CD14-positive monocyte (primary cell): ENCODE measurements around the gene KCNN4. TPM values are rescaled to one million over a fixed set of nuclear protein-coding genes. Genes with fewer than 3 reads are reported as not detected.
"Not testable (repeated sequence)": the region's sequence is repeated elsewhere in the genome, so short reads cannot be mapped to it uniquely, and the experiment has no call there.

Experiments
- DNase-seq, 3 donors: peaks; one replicate each; pipeline ENCODE4 v3.0.0-alpha.2; 2011 to 2022
- H2AFZ ChIP-seq: 2 replicates; pipeline ENCODE4 v1.6.0; 2012; ENCODE audit warnings: mild to moderate bottlenecking, low read depth, low read length, inconsistent platforms; ENCODE audit not compliant: insufficient read depth, poor library complexity, severe bottlenecking
- H3K27ac ChIP-seq, 2 donors: 1 replicate in 1 of 2; 2 replicates in 1 of 2; pipeline ENCODE4 v1.5.1; 2012 to 2013; ENCODE audit warnings: low read length in 2 of 2, control low read depth in 1 of 2, inconsistent platforms in 1 of 2, low read depth in 1 of 2, mild to moderate bottlenecking in 1 of 2
- H3K27me3 ChIP-seq, 2 donors: one replicate each; pipeline versions ENCODE4 v1.6.0 to v1.6.1; 2011 to 2013; ENCODE audit warnings: low read length in 2 of 2; ENCODE audit not compliant: control insufficient read depth in 2 of 2, insufficient read depth in 2 of 2
- H3K36me3 ChIP-seq, 2 donors: replicated peaks in 1 of 2; 1 replicate in 1 of 2; 2 replicates in 1 of 2; pipeline versions ENCODE4 v1.5.1 to v1.6.1; 2012 to 2013; ENCODE audit warnings: low read length in 2 of 2, control low read depth in 1 of 2, inconsistent platforms in 1 of 2, mild to moderate bottlenecking in 1 of 2; ENCODE audit not compliant: insufficient read depth in 2 of 2, control insufficient read depth in 1 of 2
- H3K4me1 ChIP-seq, 2 donors: 1 replicate in 1 of 2; 2 replicates in 1 of 2; pipeline versions ENCODE4 v1.5.1 to v1.6.1; 2012 to 2013; ENCODE audit warnings: low read length in 2 of 2, control low read depth in 1 of 2, inconsistent platforms in 1 of 2, mild to moderate bottlenecking in 1 of 2, moderate library complexity in 1 of 2; ENCODE audit not compliant: insufficient read depth in 2 of 2, control insufficient read depth in 1 of 2
- H3K4me2 ChIP-seq: replicated peaks from 2 replicates; pipeline ENCODE3; 2012; ENCODE audit warnings: low read length, moderate library complexity, mild to moderate bottlenecking; ENCODE audit not compliant: poor library complexity, severe bottlenecking; ENCODE audit errors: extremely low read depth
- H3K4me3 ChIP-seq, 3 experiments: fragments of 200-600 bp in 1 of 3; sonication (generic) in 1 of 3; replicated peaks in 1 of 3; 1 replicate in 2 of 3; 2 replicates in 1 of 3; pipeline ENCODE4 v1.5.1; 2011 to 2013; ENCODE audit warnings: low read length in 3 of 3, mild to moderate bottlenecking in 3 of 3, control low read depth in 2 of 3, low read depth in 2 of 3, inconsistent platforms in 1 of 3, moderate library complexity in 1 of 3
- H3K79me2 ChIP-seq: 2 replicates; pipeline ENCODE4 v1.6.0; 2012; ENCODE audit warnings: mild to moderate bottlenecking, control low read depth, inconsistent platforms, low read length, moderate library complexity; ENCODE audit not compliant: insufficient read depth
- H3K9ac ChIP-seq: 2 replicates; pipeline ENCODE4 v1.6.0; 2017; ENCODE audit warnings: low read length, mild to moderate bottlenecking; ENCODE audit not compliant: insufficient read depth, poor library complexity, severe bottlenecking
- H3K9me3 ChIP-seq, 2 donors: replicated peaks in 1 of 2; 1 replicate in 1 of 2; 2 replicates in 1 of 2; pipeline versions ENCODE4 v1.5.1 to v1.6.1; 2012 to 2013; ENCODE audit warnings: low read length in 2 of 2, control low read depth in 1 of 2; ENCODE audit not compliant: control insufficient read depth in 1 of 2, insufficient read depth in 1 of 2
- H4K20me1 ChIP-seq: 2 replicates; pipeline ENCODE4 v1.6.0; 2012; ENCODE audit warnings: mild to moderate bottlenecking, low read length, control low read depth, moderate library complexity; ENCODE audit not compliant: insufficient read depth
- H3K27ac Mint-ChIP-seq, 7 donors: one replicate each; pipeline ENCODE4 v1.8.0; 2020; ENCODE audit warnings: mild to moderate bottlenecking in 7 of 7, mixed read lengths in 7 of 7, moderate library complexity in 6 of 7, inconsistent platforms in 2 of 7
- H3K27me3 Mint-ChIP-seq, 3 donors: one replicate each; pipeline ENCODE4 v1.8.0; 2021 to 2022; ENCODE audit warnings: low read depth in 3 of 3, mild to moderate bottlenecking in 3 of 3, mixed read lengths in 3 of 3, moderate library complexity in 3 of 3, inconsistent platforms in 1 of 3
- H3K36me3 Mint-ChIP-seq, 2 donors: one replicate each; pipeline ENCODE4 v1.8.0; 2020; ENCODE audit warnings: mixed read lengths in 2 of 2, inconsistent platforms in 1 of 2, mild to moderate bottlenecking in 1 of 2
- H3K4me1 Mint-ChIP-seq: one replicate; pipeline ENCODE4 v1.8.0; 2020; ENCODE audit warnings: mild to moderate bottlenecking, mixed read lengths
- H3K4me3 Mint-ChIP-seq, 2 donors: one replicate each; pipeline ENCODE4 v1.8.0; 2020; ENCODE audit warnings: mild to moderate bottlenecking in 2 of 2, mixed read lengths in 2 of 2, moderate library complexity in 1 of 2
- H3K9me3 Mint-ChIP-seq, 7 donors: one replicate each; pipeline ENCODE4 v1.8.0; 2020 to 2022; ENCODE audit warnings: mixed read lengths in 7 of 7, mild to moderate bottlenecking in 6 of 7, moderate library complexity in 6 of 7, inconsistent platforms in 2 of 7
- WGBS: methylation state at CpG from one replicate; pipeline ENCODE4 v1.1.5; 2013; ENCODE audit warnings: missing lambda C conversion rate; ENCODE audit not compliant: insufficient coverage; 5-methylcytosine and 5-hydroxymethylcytosine counted together
- intact Hi-C, 2 donors: fragments of 100-400 bp; cut with micrococcal nuclease; formaldehyde crosslinking; loops; one replicate each; pipeline versions ENCODE4 v1.15.0 to v1.15.1; 2023
- polyA plus RNA-seq, 3 donors: library from polyadenylated mRNA; depleted of rRNA in 1 of 3; unstranded in 2 of 3; stranded (reverse) in 1 of 3; fragments of 300-500 nt in 2 of 3; fragments of >200 nt in 1 of 3; fragmentation: Illumina TruSeq in 2 of 3; gene quantifications; 1 replicate in 2 of 3; 2 replicates in 1 of 3; pipeline ENCODE4 v1.2.3, GENCODE V29; 2012 to 2021
- TF ChIP-seq, protein P1 (sequence below): fragments of 200-600 bp; IDR thresholded peaks from one replicate; pipeline ENCODE4 v1.8.0; 2022; ENCODE audit warnings: antibody characterized with exemption, mild to moderate bottlenecking

KCNN4 gene
- polyA plus RNA-seq, 3 donors, result 12.9 to 70.4 (median 17.1) TPM

- Histone ChIP-seq H3K4me3 (peak overlapping the region in 1 of 3 experiments; percentile 85), H3K9me3 (no peaks in the 10 kb centered on the region), H3K4me1 (peaks cover 66 to 79% of the 10 kb centered on the region in 2 donors), H3K9ac (no peak overlapping the region), H4K20me1 (peaks cover 10% of the 10 kb centered on the region), H3K27ac (peak overlapping the region; percentile 81 to 85), H2AFZ (no peak overlapping the region), H3K27me3 (no peaks in the 10 kb centered on the region), H3K36me3 (peaks cover 32 to 51% of the 10 kb centered on the region in 2 donors), H3K79me2 (peaks cover 95% of the 10 kb centered on the region), H3K4me2 (peak overlapping the region; percentile 98)
- WGBS, result 75% methylated on average over 8 of the region's 11 CpGs
- peak overlapping the region in 1 of 2 donors; percentile 96 for H3K4me3 Mint-ChIP-seq
- DNase-seq, result no peak
- peaks cover 0 to 3% (median 0%) of the 10 kb centered on the region in 7 donors for H3K9me3 Mint-ChIP-seq
- peaks cover 29 to 48% of the 10 kb centered on the region in 2 donors for H3K36me3 Mint-ChIP-seq
- TF ChIP-seq, protein P1, sequence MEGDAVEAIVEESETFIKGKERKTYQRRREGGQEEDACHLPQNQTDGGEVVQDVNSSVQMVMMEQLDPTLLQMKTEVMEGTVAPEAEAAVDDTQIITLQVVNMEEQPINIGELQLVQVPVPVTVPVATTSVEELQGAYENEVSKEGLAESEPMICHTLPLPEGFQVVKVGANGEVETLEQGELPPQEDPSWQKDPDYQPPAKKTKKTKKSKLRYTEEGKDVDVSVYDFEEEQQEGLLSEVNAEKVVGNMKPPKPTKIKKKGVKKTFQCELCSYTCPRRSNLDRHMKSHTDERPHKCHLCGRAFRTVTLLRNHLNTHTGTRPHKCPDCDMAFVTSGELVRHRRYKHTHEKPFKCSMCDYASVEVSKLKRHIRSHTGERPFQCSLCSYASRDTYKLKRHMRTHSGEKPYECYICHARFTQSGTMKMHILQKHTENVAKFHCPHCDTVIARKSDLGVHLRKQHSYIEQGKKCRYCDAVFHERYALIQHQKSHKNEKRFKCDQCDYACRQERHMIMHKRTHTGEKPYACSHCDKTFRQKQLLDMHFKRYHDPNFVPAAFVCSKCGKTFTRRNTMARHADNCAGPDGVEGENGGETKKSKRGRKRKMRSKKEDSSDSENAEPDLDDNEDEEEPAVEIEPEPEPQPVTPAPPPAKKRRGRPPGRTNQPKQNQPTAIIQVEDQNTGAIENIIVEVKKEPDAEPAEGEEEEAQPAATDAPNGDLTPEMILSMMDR, result no peak
- H3K4me1 Mint-ChIP-seq, result peaks cover 66% of the 10 kb centered on the region
- H3K27ac Mint-ChIP-seq, result peak overlapping the region in 4 of 7 donors; percentile 33 to 75 (median 58)
- intact Hi-C loops, result no loop called here
- H3K27me3 Mint-ChIP-seq, result peaks cover 0 to 5% (median 2%) of the 10 kb centered on the region in 3 donors
Measured at GRCh38 chr19:43776286-43776685, 4.5 kb downstream of the KCNN4 start.

GRCh38 chr19:43775299-43775890, 5.4 kb downstream of the KCNN4 start:
- Histone ChIP-seq H3K27me3 (no peaks in the 10 kb centered on the region), H3K4me3 (no peak overlapping the region), H3K4me2 (no peak overlapping the region), H3K27ac (no peak overlapping the region), H3K9ac (no peak overlapping the region), H3K9me3 (no peaks in the 10 kb centered on the region), H3K4me1 (peaks cover 68 to 79% of the 10 kb centered on the region in 2 donors), H4K20me1 (peaks cover 10% of the 10 kb centered on the region), H3K79me2 (peaks cover 86% of the 10 kb centered on the region), H3K36me3 (peaks cover 41 to 60% of the 10 kb centered on the region in 2 donors), H2AFZ (no peak overlapping the region)
- no peak for DNase-seq
- Mint-ChIP-seq H3K4me1 (peaks cover 67% of the 10 kb centered on the region), H3K36me3 (peaks cover 38 to 57% of the 10 kb centered on the region in 2 donors), H3K9me3 (peaks cover 0 to 3% (median 0%) of the 10 kb centered on the region in 7 donors), H3K27ac (peak overlapping the region in 3 of 7 donors; percentile 31 to 63 (median 52)), H3K27me3 (peaks cover 0 to 6% (median 2%) of the 10 kb centered on the region in 3 donors), H3K4me3 (no peak overlapping the region)
- intact Hi-C loops, result no loop called here
- TF ChIP-seq, protein P1, result no peak
- WGBS, result 97% methylated on average over 5 of the region's 7 CpGs

DNA sequence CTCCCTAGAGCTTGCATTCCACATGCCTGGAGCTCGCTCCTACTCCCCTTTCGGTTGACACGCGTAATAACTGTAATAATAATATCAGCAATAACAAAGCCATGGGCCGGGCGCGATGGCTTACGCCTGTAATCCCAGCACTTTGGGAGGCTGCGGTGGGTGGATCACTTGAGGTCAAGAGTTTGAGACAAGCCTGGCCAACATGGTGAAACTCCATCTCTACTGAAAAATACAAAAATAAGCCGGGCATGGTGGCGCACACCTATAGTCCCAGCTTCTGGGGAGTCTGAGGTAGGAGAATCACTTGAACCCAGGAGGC, 5.9 kb downstream of the KCNN4 start:
- peaks cover 46 to 65% of the 10 kb centered on the region in 2 donors for H3K36me3 ChIP-seq
- peak overlapping the region; percentile 3 for H3K4me2 ChIP-seq
- H3K27me3 Mint-ChIP-seq, H3K9ac ChIP-seq, H3K9me3 ChIP-seq, H2AFZ ChIP-seq, H3K9me3 Mint-ChIP-seq, H4K20me1 ChIP-seq, H3K27me3 ChIP-seq, DNase-seq, H3K27ac ChIP-seq, intact Hi-C loops, H3K4me3 ChIP-seq: not testable (repeated sequence)
- Mint-ChIP-seq H3K27ac (peak overlapping the region in 6 of 7 donors; percentile 31 to 79 (median 58)), H3K4me3 (peak overlapping the region in 1 of 2 donors; percentile 51), H3K4me1 (peaks cover 68% of the 10 kb centered on the region), H3K36me3 (peaks cover 42 to 62% of the 10 kb centered on the region in 2 donors)
- peaks cover 84% of the 10 kb centered on the region for H3K79me2 ChIP-seq
- peaks cover 69 to 79% of the 10 kb centered on the region in 2 donors for H3K4me1 ChIP-seq
- WGBS, result no CpG with 5 or more reads among the region's 11 CpGs
